ENCODE results near the gene ZDHHC11B. TPM values are rescaled to one million over a fixed set of nuclear protein-coding genes. Genes with fewer than 3 reads are reported as not detected.

Gene ZDHHC11B
- total RNA-seq, 1 donor from 2014 or later, result 13.4 TPM

GRCh38 chr5:677131-678101 lies 107.1 kb downstream of the ZDHHC11B start:
- Histone ChIP-seq H3K4me3 (no peak overlapping the region), H3K27ac (replicated peaks) (no peak overlapping the region), H3K36me3 (no peaks in the 10 kb centered on the region), H3K27me3 (ENCODE audit: low read depth) (no peaks in the 10 kb centered on the region), H3K4me1 (peaks cover 34% of the 10 kb centered on the region), H3K9me3 (replicated peaks) (no peaks in the 10 kb centered on the region)
- TF ChIP-seq CTCF (IDR thresholded peaks at IDR 0.05; ENCODE audit: borderline replicate concordance), result no peak
- intact Hi-C loops (cut with micrococcal nuclease), result no loop called here
- DNase-seq, result peak; percentile 7

DNA sequence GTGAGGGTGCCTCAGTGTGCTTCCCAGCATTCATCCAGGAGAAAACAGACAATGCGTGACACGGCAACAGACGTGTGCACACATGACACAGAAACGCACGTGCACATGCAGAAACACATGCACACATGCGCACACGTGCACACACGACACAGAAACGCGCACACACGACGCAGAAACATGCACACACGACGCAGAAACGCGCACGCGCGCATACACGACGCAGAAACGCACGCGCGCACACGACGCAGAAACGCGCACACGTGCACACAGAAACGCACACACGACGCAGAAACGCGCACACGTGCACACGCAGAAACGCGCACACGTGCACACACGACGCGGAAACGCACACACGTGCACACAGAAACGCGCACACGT lies 107.8 kb downstream of the ZDHHC11B start:
- intact Hi-C loops (cut with micrococcal nuclease), result no loop called here
- Histone ChIP-seq H3K27ac (replicated peaks) (no peak overlapping the region), H3K4me3 (no peak overlapping the region), H3K36me3 (no peaks in the 10 kb centered on the region), H3K27me3 (ENCODE audit: low read depth) (no peaks in the 10 kb centered on the region), H3K4me1 (peaks cover 42% of the 10 kb centered on the region), H3K9me3 (replicated peaks) (no peaks in the 10 kb centered on the region)
- no peak for TF ChIP-seq CTCF (IDR thresholded peaks at IDR 0.05; ENCODE audit: borderline replicate concordance)
- no peak for DNase-seq

DNA sequence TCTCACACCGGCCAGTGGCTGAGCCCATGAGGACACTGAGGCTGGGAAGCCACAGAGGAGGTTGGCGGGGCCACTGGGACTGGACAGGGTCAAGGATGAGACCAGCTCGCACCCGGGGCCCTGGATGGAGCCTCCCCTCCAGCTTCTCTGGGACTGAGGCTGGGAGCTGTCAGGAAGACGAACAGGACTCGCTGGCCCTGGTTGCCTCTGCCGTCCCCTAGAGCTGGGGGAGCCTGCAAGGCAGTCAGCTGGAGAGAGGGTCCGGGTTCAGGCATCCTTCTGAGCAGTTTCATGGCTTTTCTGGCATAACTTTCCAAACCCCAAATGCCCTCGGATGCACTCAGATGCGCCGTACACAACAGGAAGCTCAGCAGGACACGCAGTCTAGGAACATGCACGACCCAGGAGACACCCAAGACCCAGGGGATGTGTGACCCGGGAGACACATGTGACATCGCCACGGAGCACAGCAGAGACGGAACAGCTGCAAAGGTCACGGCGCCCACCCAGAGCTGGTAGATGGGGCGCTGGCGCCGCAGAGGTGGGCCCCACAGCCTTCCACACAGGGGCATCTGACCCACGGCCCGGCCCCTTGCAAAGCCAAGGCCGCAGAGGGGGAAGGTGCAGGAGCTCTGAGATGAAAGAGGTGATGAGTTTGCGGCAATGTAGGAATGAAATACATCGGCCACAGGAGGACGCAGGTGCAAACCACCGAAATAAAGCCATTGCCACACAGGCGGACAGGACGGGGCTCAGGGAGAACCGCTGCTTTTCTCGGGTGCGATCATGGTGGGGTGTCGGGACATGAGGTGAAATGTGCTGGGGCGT lies 108.4 kb downstream of the ZDHHC11B start:
- TF ChIP-seq CTCF (IDR thresholded peaks at IDR 0.05; ENCODE audit: borderline replicate concordance), result no peak
- H3K4me1 ChIP-seq, result peaks cover 48% of the 10 kb centered on the region
- H3K9me3 ChIP-seq (replicated peaks), result no peaks in the 10 kb centered on the region

DNA sequence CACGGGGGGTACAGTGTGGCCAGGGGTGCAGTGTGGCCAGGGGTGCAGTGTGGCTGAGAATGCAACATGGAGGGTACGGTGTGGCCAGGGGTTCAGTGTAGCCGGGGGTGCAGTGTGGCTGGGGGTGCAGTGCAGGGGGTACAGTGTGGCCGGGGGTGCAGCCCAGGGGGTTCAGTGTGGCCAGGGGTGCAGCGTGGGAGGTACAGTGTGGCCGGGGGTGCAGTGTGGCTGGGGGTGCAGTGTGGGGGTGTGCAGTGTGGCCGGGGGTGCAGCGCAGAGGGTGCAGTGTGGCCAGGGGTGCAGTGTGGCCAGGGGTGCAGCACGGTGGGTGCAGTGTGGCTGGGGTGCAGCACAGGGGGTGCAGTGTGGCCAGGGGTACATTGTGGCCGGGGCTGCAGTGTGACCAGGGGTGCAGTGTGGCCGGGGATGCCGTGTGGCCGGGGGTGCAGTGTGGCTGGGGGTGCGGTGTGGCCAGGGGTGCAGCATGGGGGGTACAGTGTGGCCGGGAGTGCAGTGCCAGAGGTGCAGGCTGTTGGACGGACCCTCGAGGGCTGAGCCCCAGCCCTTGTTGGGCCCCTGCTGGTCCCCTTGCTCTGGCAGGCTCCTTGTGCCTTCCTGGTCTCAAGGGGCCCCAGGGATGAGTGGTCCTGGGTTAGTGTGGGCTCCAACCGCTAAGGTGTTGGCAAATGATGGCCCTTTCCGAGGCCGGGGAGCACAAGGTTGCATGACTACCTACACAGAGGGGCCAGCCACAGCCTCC lies 109.2 kb downstream of the ZDHHC11B start:
- H3K36me3 ChIP-seq, result no peaks in the 10 kb centered on the region
- H3K9me3 ChIP-seq (replicated peaks), result no peaks in the 10 kb centered on the region
- no peak for DNase-seq
- intact Hi-C loops (cut with micrococcal nuclease), result no loop called here
- no peak for TF ChIP-seq CTCF (IDR thresholded peaks at IDR 0.05; ENCODE audit: borderline replicate concordance)
- peaks cover 50% of the 10 kb centered on the region for H3K4me1 ChIP-seq
- H3K27ac ChIP-seq (replicated peaks), result peak overlapping the region; percentile 89
- H3K4me3 ChIP-seq, result no peak overlapping the region
- H3K27me3 ChIP-seq (ENCODE audit: low read depth), result no peaks in the 10 kb centered on the region

More for the DNA sequence above, 108.4 kb downstream of the ZDHHC11B start:
- Histone ChIP-seq H3K4me3 (no peak overlapping the region), H3K27ac (replicated peaks) (no peak overlapping the region), H3K36me3 (no peaks in the 10 kb centered on the region), H3K27me3 (ENCODE audit: low read depth) (no peaks in the 10 kb centered on the region)
- intact Hi-C loops (cut with micrococcal nuclease), result no loop called here
- peak; percentile 13 for DNase-seq

DNA sequence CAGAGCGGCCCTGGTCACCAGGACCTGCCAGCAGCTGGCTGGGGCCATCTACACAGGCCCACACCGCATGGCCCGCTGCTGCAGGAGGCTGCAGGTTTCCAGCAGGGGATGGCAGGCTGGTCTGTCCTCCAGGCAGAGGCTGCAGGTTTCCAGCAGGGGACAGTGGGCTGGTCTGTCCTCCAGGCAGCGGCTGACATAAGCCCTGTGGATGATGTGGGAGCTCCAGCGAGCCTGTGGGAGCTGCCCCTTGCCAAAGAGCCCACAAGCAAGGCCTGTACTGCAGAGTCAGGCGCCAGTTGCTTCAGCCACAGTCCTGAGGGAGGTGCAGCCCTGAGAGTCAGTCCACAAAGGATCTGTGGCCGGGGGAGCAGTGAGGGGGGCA lies 109.9 kb downstream of the ZDHHC11B start:
- Histone ChIP-seq H3K27me3 (ENCODE audit: low read depth) (no peaks in the 10 kb centered on the region), H3K4me3 (peak overlapping the region; percentile 25), H3K4me1 (peaks cover 50% of the 10 kb centered on the region), H3K9me3 (replicated peaks) (no peaks in the 10 kb centered on the region), H3K27ac (replicated peaks) (peak overlapping the region; percentile 89), H3K36me3 (no peaks in the 10 kb centered on the region)
- no peak for TF ChIP-seq CTCF (IDR thresholded peaks at IDR 0.05; ENCODE audit: borderline replicate concordance)
- intact Hi-C loops (cut with micrococcal nuclease), result loop anchor here (5.0 kb wide), 1 partner anchor 228 kb away; no protein-coding TSS in a partner anchor
- no peak for DNase-seq
